ENCODE data around the gene RPS3.

The RPS3 gene

DNA sequence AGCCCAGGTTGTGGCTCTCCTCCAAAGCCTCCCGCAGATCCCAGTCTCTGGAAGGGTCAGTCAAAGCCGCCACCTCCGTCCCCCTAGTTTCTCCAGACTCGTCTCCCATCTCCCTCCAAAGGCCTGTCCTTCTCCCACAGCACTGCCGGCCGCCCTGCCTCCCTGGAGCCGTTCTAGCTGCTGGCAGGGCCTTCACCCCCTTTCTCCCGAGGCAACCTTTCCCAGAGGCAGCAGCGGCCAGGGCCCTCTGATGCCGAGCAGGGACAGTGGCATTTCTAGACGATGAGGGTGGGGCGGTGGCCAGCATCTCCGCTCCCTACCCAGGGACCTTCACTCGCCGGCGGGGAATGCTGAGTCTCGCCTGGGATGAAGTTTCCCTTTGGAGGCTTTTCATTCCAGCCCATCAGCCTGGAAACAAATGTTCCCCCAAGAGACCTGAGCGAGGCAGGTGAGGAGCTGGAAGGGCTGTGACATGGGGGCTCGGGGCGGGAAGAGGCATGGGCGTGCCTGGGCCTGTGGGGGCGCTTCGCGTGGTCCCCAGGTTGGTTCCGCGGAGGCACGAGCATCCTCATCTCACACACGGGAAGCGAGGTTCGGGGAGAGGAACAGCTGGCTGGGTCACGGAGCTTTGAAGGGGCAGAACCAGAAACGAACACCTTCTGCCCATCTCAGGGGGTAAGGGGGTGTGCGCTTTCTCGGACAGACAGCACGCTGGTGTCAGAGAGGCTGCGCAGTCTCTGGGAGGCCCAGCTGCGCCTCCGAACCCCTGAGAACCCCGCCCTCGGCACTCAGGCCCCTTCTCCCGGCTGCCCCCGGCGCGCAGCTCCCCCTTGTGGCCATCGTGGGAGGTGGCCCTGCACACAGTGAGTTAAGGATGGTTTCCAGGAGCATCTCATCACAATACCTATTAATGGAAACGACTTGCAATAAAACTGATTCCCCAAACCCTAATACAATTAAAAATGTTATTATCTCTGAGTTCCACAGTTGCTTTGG, 51.8 kb downstream of the RPS3 start:
- Histone ChIP-seq H3K4ac (ENCODE audit: low read depth in 1 of 2, low read length in 2 of 2) (no peak overlapping the region), H4K8ac (ENCODE audit: low read length) (peak overlapping the region; percentile 31), H3K9me3 (ENCODE audit: control insufficient read depth, low read length) (no peaks in the 10 kb centered on the region), H3K36me3 (ENCODE audit: control insufficient read depth in 1 of 2, insufficient read depth in 2 of 2, low read depth in 1 of 2, low read length in 2 of 2) (no peaks in the 10 kb centered on the region), H2BK15ac (ENCODE audit: low read depth, poor library complexity, severe bottlenecking) (no peak overlapping the region), H3K4me2 (ENCODE audit: low read length, poor library complexity, severe bottlenecking) (no peak overlapping the region), H3K23ac (ENCODE audit: low read length in 2 of 2) (no peak overlapping the region), H2BK120ac (ENCODE audit: low read depth, low read length) (no peak overlapping the region), H2AK5ac (ENCODE audit: low read length, severe bottlenecking) (no peak overlapping the region), H3K27ac (ENCODE audit: low read length, poor library complexity, severe bottlenecking) (no peak overlapping the region), H3K79me1 (replicated peaks; ENCODE audit: low read length, poor library complexity, severe bottlenecking) (no peaks in the 10 kb centered on the region), H3K27me3 (ENCODE audit: control insufficient read depth in 1 of 2, insufficient read depth in 1 of 2, low read length in 2 of 2) (peaks cover 6 to 13% of the 10 kb centered on the region in 2 experiments), H4K91ac (ENCODE audit: low read length) (no peak overlapping the region), H3K4me3 (ENCODE audit: insufficient read depth in 1 of 2, low read depth in 1 of 2, low read length in 2 of 2) (no peak overlapping the region), H2BK5ac (ENCODE audit: low read depth, low read length, poor library complexity, severe bottlenecking) (no peak overlapping the region), H3K9ac (ENCODE audit: low read length) (no peak overlapping the region), H3K18ac (ENCODE audit: low read depth in 1 of 2, low read length in 2 of 2) (no peak overlapping the region), H2AFZ (ENCODE audit: low read depth, low read length) (no peak overlapping the region), H3K14ac (ENCODE audit: low read length in 2 of 2) (no peak overlapping the region), H2BK12ac (ENCODE audit: low read length in 2 of 2) (no peak overlapping the region), H3K4me1 (ENCODE audit: control insufficient read depth, insufficient read depth, low read depth, low read length) (peaks cover 3% of the 10 kb centered on the region)
- DNase-seq: no peak
- 65% methylated on average over 46 of the region's 46 CpGs for WGBS

DNA sequence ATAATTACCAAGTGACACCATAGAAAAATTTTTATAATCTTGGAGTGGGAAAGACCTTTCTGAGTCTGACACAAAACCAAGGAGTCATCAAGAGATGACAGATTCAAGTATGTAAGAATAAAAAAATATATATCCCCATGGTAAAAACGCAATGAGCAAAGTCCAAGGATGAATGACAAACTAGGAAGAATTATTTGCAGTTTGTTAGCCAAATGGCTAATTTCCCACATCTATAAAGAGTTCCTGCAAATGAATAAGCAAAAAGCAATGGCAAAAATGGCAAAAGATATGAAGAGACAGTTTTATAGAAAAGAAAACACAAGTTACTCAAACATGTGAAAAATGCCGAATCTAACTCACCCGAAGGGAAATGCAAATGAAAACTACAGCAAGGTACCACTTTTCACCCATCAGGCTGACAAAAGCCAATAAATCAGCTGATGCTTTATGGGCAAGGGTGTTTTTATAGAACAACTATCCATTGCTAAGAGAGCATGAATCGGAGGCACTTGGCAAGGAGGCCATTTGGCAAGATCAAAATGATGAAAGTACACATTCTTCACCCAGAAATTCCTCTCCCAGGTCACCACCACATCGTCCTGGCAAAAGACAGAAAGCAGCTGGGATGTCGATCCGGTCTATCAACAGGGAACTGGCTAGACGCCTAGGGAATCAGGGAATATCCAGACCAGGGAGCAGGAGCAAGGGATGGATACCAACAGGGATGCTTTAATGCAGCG, 54.8 kb downstream of the RPS3 start:
- Histone ChIP-seq H3K23ac (ENCODE audit: low read length in 2 of 2) (no peak overlapping the region), H3K4me2 (ENCODE audit: low read length, poor library complexity, severe bottlenecking) (no peak overlapping the region), H2AFZ (ENCODE audit: low read depth, low read length) (no peak overlapping the region), H3K18ac (ENCODE audit: low read depth in 1 of 2, low read length in 2 of 2) (no peak overlapping the region), H2BK120ac (ENCODE audit: low read depth, low read length) (no peak overlapping the region), H3K79me1 (replicated peaks; ENCODE audit: low read length, poor library complexity, severe bottlenecking) (no peaks in the 10 kb centered on the region), H3K14ac (ENCODE audit: low read length in 2 of 2) (no peak overlapping the region), H3K9ac (ENCODE audit: low read length) (no peak overlapping the region), H3K4ac (ENCODE audit: low read depth in 1 of 2, low read length in 2 of 2) (no peak overlapping the region), H2BK15ac (ENCODE audit: low read depth, poor library complexity, severe bottlenecking) (no peak overlapping the region), H4K91ac (ENCODE audit: low read length) (no peak overlapping the region), H3K36me3 (ENCODE audit: control insufficient read depth in 1 of 2, insufficient read depth in 2 of 2, low read depth in 1 of 2, low read length in 2 of 2) (no peaks in the 10 kb centered on the region), H3K27ac (ENCODE audit: low read length, poor library complexity, severe bottlenecking) (no peak overlapping the region), H2BK12ac (ENCODE audit: low read length in 2 of 2) (no peak overlapping the region), H3K4me1 (ENCODE audit: control insufficient read depth, insufficient read depth, low read depth, low read length) (peaks cover 3% of the 10 kb centered on the region), H2BK5ac (ENCODE audit: low read depth, low read length, poor library complexity, severe bottlenecking) (no peak overlapping the region), H2AK5ac (ENCODE audit: low read length, severe bottlenecking) (no peak overlapping the region), H4K8ac (ENCODE audit: low read length) (no peak overlapping the region), H3K9me3 (ENCODE audit: control insufficient read depth, low read length) (no peaks in the 10 kb centered on the region), H3K27me3 (ENCODE audit: control insufficient read depth in 1 of 2, insufficient read depth in 1 of 2, low read length in 2 of 2) (peaks cover 6 to 14% of the 10 kb centered on the region in 2 experiments), H3K4me3 (ENCODE audit: insufficient read depth in 1 of 2, low read depth in 1 of 2, low read length in 2 of 2) (peak overlapping the region in 1 of 2 experiments; percentile 25)
- DNase-seq: no peak
- WGBS: 96% methylated on average over 6 of the region's 9 CpGs

DNA sequence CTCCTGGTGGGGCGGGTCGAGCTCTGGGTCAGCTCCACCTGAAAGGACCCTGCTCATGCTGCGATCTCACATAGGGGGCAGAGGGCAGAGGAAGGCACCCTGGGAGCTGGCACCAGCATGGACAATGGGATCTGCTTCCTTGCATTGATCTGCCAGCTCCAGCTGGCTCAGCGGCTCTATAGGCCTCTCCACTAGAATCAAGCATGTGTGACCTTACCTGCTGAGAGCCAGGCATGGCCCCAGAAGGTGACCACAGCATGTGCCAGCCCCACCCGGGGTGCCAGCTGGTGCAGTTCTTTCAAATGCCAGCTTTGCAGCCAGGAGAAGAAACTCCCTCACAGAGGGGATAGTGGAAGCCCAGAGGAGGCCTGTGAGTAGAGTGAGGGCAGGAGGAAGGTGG, 55.7 kb downstream of the RPS3 start:
- Histone ChIP-seq H3K36me3 (ENCODE audit: control insufficient read depth in 1 of 2, insufficient read depth in 2 of 2, low read depth in 1 of 2, low read length in 2 of 2) (no peaks in the 10 kb centered on the region), H2BK5ac (ENCODE audit: low read depth, low read length, poor library complexity, severe bottlenecking) (no peak overlapping the region), H3K18ac (ENCODE audit: low read depth in 1 of 2, low read length in 2 of 2) (no peak overlapping the region), H2AFZ (ENCODE audit: low read depth, low read length) (no peak overlapping the region), H4K91ac (ENCODE audit: low read length) (no peak overlapping the region), H2AK5ac (ENCODE audit: low read length, severe bottlenecking) (no peak overlapping the region), H3K4me3 (ENCODE audit: insufficient read depth in 1 of 2, low read depth in 1 of 2, low read length in 2 of 2) (no peak overlapping the region), H3K9ac (ENCODE audit: low read length) (no peak overlapping the region), H3K14ac (ENCODE audit: low read length in 2 of 2) (no peak overlapping the region), H3K4me1 (ENCODE audit: control insufficient read depth, insufficient read depth, low read depth, low read length) (peaks cover 3% of the 10 kb centered on the region), H3K27ac (ENCODE audit: low read length, poor library complexity, severe bottlenecking) (no peak overlapping the region), H3K23ac (ENCODE audit: low read length in 2 of 2) (no peak overlapping the region), H2BK12ac (ENCODE audit: low read length in 2 of 2) (no peak overlapping the region), H3K79me1 (replicated peaks; ENCODE audit: low read length, poor library complexity, severe bottlenecking) (no peaks in the 10 kb centered on the region), H3K4me2 (ENCODE audit: low read length, poor library complexity, severe bottlenecking) (no peak overlapping the region), H3K27me3 (ENCODE audit: control insufficient read depth in 1 of 2, insufficient read depth in 1 of 2, low read length in 2 of 2) (peaks cover under 1 to 9% of the 10 kb centered on the region in 2 experiments), H4K8ac (ENCODE audit: low read length) (no peak overlapping the region), H2BK15ac (ENCODE audit: low read depth, poor library complexity, severe bottlenecking) (no peak overlapping the region), H3K4ac (ENCODE audit: low read depth in 1 of 2, low read length in 2 of 2) (no peak overlapping the region), H2BK120ac (ENCODE audit: low read depth, low read length) (no peak overlapping the region), H3K9me3 (ENCODE audit: control insufficient read depth, low read length) (no peaks in the 10 kb centered on the region)
- DNase-seq: no peak
- 85% methylated on average over 5 of the region's 5 CpGs for WGBS

Measured in mesenchymal stem cell (in vitro differentiated cells and primary cell).